ENCODE data around the gene OR8B8. TPM values are rescaled to one million over a fixed set of nuclear protein-coding genes. Genes with fewer than 3 reads are reported as not detected.
"Not testable (repeated sequence)": the region's sequence is repeated elsewhere in the genome, so short reads cannot be mapped to it uniquely, and the experiment has no call there.

Gene OR8B8
- total RNA-seq, 2 experiments from 2014 or later = not detected

DNA sequence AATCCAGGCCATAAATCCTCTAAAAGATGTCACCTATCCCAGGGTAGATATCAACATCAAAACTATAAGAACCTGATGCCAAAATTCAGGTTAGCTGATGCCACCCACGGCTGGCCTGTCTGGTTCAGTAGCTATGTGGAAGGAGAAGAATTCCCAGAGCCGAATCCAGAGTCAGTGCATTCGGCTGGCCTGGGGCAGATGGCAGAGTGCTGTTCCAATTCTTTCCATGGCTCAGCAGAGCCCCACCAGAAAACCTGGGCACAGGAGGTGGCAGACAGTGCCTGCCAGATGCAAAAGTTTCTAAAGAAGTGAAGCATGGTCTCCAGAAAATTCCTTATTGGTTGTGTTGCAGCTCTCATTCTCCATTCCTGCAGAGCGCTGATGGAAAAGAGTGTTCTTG, 19.9 kb upstream of the OR8B8 start:
- POLR2A ChIA-PET = no interaction called here
- ATAC-seq (ENCODE audit: low read depth) (no peak), DNase-seq (no peak)
- H3K27me3 Mint-ChIP-seq = peaks cover 9% of the 10 kb centered on the region
- no peaks in the 10 kb centered on the region for H3K9me3 Mint-ChIP-seq
- H3K27ac Mint-ChIP-seq = no peak overlapping the region
- no peaks in the 10 kb centered on the region for H3K4me1 Mint-ChIP-seq
- H3K4me3 Mint-ChIP-seq = no peak overlapping the region
- H3K36me3 Mint-ChIP-seq = no peaks in the 10 kb centered on the region

DNA sequence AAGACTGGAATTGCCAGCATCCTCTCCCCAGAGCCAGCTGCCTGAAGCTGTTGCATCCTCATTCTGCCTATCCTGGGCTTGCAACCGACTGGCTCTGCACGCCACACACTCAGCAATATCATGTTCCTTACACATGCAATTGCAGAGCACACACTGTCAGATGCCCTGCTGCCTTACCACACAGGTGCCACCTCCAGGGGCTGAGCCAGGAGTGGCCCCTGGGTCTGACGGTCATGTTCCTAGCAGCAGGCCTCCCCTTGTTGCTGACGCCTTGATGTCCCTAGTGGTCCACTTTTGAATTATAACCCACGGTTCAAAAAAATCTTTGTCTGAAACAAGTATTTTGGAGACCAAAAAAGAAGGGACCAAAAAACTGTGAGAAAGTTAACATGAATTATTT, 18.5 kb upstream of the OR8B8 start:
- no peak overlapping the region for H3K27ac Mint-ChIP-seq
- ATAC-seq (ENCODE audit: low read depth) (no peak), DNase-seq (no peak)
- no peaks in the 10 kb centered on the region for H3K9me3 Mint-ChIP-seq
- H3K4me3 Mint-ChIP-seq = no peak overlapping the region
- POLR2A ChIA-PET = no interaction called here
- no peaks in the 10 kb centered on the region for H3K4me1 Mint-ChIP-seq
- peaks cover 9% of the 10 kb centered on the region for H3K27me3 Mint-ChIP-seq
- H3K36me3 Mint-ChIP-seq = no peaks in the 10 kb centered on the region

DNA sequence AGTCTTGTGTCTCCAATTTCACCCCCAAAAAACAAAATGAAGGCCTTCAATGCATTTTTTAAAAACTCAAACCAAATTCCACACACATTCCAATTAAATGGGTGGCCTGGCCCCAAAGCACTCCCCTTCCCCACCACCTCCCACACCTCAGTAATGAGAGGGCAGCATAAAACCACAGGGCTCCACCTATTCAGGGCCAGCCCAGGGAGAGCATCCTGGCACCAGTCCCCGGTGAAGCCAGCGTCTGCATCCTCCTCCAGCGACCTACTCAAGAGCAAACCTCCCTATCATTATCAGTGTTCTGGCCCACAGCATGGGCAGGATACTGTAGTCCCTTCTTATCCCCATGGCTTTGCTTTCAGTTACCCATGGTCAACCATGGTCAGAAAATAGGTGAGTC, 17.8 kb upstream of the OR8B8 start:
- ATAC-seq (ENCODE audit: low read depth) = no peak
- DNase-seq = no peak
- Mint-ChIP-seq H3K27me3 (peaks cover 11% of the 10 kb centered on the region), H3K27ac (no peak overlapping the region), H3K4me1 (no peaks in the 10 kb centered on the region), H3K36me3 (no peaks in the 10 kb centered on the region), H3K4me3 (no peak overlapping the region), H3K9me3 (no peaks in the 10 kb centered on the region)
- POLR2A ChIA-PET = no interaction called here

DNA sequence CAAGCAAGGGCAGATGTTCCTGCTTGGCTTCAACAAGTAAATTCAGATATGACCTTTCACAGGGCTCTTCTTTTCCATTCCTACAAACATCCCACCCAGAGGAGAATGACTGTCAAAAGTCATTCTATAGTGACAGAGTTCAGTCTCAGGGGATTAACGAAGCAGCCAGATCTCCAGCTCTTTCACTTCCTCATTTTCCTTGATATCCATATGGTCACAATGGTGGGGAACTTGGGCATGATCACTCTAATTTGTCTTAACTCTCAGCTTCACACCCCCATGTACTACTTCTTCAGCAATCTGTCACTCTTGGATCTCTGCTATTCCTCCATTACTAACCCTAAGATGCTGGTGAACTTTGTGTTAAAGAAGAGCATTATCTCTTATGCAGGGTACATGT, 15.0 kb upstream of the OR8B8 start:
- Mint-ChIP-seq H3K36me3 (no peaks in the 10 kb centered on the region), H3K9me3 (no peaks in the 10 kb centered on the region)

DNA sequence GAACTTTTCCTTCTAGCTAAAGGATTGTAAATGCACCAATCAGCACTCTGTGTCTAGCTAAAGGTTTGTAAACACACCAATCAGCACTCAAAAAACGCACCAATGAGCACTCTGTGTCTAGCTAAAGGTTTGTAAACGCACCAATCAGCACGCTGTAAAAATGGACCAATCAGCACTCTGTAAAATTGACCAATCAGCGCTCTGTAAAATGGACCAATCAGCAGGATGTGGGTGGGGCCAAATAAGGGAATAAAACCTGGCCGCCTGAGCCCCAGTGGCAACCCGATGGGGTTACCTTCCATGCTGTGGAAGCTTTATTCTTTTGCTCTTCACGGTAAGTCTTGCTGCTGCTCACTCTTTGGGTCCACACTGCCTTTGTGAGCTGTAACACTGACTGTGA, 13.9 kb upstream of the OR8B8 start:
- POLR2A ChIA-PET; H3K27me3 Mint-ChIP-seq; H3K36me3 Mint-ChIP-seq; DNase-seq; H3K27ac Mint-ChIP-seq; H3K9me3 Mint-ChIP-seq; H3K4me1 Mint-ChIP-seq; H3K4me3 Mint-ChIP-seq; ATAC-seq (ENCODE audit: low read depth): not testable (repeated sequence)

More for the DNA sequence above, 15.0 kb upstream of the OR8B8 start:
- Mint-ChIP-seq H3K27ac (no peak overlapping the region), H3K4me3 (no peak overlapping the region), H3K4me1 (no peaks in the 10 kb centered on the region), H3K27me3 (peaks cover 8% of the 10 kb centered on the region)
- POLR2A ChIA-PET = no interaction called here
- ATAC-seq (ENCODE audit: low read depth) (no peak), DNase-seq (no peak)

DNA sequence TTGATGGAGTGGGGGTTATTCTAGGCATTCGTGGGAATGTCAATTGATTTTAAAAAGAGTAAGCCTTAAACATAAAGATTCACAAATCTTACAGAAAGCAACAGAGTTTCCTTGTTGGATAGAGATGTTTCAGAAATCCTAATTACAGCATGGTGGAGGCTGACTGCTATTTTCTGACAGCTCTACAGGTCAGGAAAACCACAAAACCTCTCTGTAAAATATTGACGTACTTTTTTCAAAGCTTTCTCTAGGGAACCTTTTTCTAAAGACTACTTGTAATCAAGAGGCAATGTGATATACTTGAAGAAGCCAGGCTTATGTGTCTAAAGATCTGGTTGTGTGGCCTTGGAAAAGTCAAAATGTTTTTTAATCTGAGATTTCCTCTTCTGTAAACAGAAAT, 9.1 kb upstream of the OR8B8 start:
- ATAC-seq (ENCODE audit: low read depth) (no peak), DNase-seq (no peak)
- no peaks in the 10 kb centered on the region for H3K4me1 Mint-ChIP-seq
- no peak overlapping the region for H3K4me3 Mint-ChIP-seq
- no peaks in the 10 kb centered on the region for H3K36me3 Mint-ChIP-seq
- H3K27ac Mint-ChIP-seq = no peak overlapping the region
- H3K9me3 Mint-ChIP-seq = no peaks in the 10 kb centered on the region
- POLR2A ChIA-PET = no interaction called here
- H3K27me3 Mint-ChIP-seq = peaks cover 8% of the 10 kb centered on the region

DNA sequence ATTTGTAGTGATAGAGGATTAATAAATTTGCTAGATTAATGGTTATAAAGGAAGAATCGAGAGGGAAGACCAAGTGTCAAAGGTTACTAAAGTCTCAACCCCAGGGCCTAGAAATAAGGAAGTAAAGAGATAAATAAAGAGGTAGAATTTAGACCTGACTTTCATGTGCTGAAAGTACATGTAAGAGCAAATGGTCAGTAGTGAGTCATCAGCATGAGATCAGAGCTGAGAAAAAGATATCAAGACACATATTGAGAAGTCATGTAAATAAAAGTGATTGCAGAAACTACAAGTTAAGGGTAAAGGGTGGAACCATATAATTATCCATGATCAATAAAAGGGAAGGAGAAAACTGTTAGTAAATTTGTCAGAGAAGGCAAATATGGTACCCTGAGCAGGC, 1.4 kb upstream of the OR8B8 start:
- no peak for ATAC-seq (ENCODE audit: low read depth)
- Mint-ChIP-seq H3K27me3 (peaks cover 3% of the 10 kb centered on the region), H3K9me3 (no peaks in the 10 kb centered on the region), H3K4me3 (no peak overlapping the region), H3K36me3 (no peaks in the 10 kb centered on the region), H3K27ac (no peak overlapping the region), H3K4me1 (no peaks in the 10 kb centered on the region)
- DNase-seq = no peak
- POLR2A ChIA-PET = no interaction called here

DNA sequence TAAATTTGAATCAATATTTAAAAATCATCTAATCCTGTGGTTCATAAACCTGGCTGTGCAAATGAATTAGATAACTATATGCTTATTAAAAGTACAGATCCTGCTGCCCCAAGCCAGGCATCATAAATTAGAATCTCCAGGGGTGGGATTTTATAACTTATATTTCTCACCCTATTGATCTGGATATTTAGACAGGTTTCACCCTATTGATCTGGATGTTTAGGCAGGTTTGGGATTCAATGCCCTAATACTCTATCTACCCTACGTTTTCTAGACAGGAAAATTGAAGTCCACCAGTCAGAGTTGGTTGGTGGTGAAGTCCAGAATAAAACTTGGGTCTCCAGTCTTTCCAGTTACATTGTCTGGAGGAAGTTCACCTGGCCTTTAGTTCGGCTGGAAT, 2.6 kb downstream of the OR8B8 start:
- no peak overlapping the region for H3K4me3 Mint-ChIP-seq
- no peak for DNase-seq
- no peaks in the 10 kb centered on the region for H3K9me3 Mint-ChIP-seq
- H3K27me3 Mint-ChIP-seq = peaks cover 2% of the 10 kb centered on the region
- no peak for ATAC-seq (ENCODE audit: low read depth)
- H3K27ac Mint-ChIP-seq = no peak overlapping the region
- H3K4me1 Mint-ChIP-seq = no peaks in the 10 kb centered on the region
- POLR2A ChIA-PET = no interaction called here
- no peaks in the 10 kb centered on the region for H3K36me3 Mint-ChIP-seq

DNA sequence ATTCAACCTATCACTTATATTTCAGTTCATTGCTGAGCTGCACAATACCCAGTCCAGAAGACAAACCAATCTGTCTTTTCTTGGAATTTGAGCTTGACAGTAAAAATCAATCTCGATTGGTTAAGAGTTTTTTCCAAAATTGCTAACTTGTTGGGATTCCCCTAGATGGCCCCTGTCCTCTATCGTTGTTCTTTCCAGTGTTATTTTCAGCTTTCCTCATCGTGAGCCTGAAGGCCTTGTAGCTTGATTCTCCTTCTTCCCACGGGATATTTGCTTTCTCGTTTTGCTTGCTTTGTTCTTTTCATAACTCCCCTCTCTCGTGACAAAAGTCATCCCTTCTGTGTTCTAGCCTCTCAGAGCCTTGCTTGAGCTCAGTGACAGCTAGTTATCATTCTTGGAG, 3.1 kb downstream of the OR8B8 start:
- no peak overlapping the region for H3K27ac Mint-ChIP-seq
- no peaks in the 10 kb centered on the region for H3K9me3 Mint-ChIP-seq
- DNase-seq (no peak), ATAC-seq (ENCODE audit: low read depth) (no peak)
- H3K27me3 Mint-ChIP-seq = peaks cover 2% of the 10 kb centered on the region
- POLR2A ChIA-PET = no interaction called here
- no peaks in the 10 kb centered on the region for H3K4me1 Mint-ChIP-seq
- no peak overlapping the region for H3K4me3 Mint-ChIP-seq
- H3K36me3 Mint-ChIP-seq = no peaks in the 10 kb centered on the region

DNA sequence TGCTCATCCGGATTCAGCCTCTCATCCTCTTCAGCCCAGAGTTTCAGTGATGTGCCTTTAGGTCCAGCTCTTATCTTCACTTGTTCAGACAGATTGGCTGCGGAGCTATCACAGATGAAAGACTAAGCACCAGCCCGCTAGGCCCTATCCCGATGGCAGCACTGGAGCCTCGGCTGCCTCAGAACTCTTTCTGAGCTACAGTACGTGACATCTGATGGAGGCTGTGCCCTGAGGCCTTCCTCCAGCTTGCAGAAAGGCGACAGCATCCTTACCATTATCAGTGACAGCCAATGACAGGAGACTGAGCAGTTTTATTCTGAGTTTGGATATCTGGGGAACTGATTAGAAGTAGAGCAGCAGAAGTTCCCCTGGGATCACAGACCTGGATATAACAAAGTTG, 4.0 kb downstream of the OR8B8 start:
- peaks cover 2% of the 10 kb centered on the region for H3K27me3 Mint-ChIP-seq
- DNase-seq = no peak
- H3K9me3 Mint-ChIP-seq = no peaks in the 10 kb centered on the region
- H3K4me1 Mint-ChIP-seq = no peaks in the 10 kb centered on the region
- no peak overlapping the region for H3K27ac Mint-ChIP-seq
- no peak for ATAC-seq (ENCODE audit: low read depth)
- no peaks in the 10 kb centered on the region for H3K36me3 Mint-ChIP-seq
- POLR2A ChIA-PET = no interaction called here
- no peak overlapping the region for H3K4me3 Mint-ChIP-seq

DNA sequence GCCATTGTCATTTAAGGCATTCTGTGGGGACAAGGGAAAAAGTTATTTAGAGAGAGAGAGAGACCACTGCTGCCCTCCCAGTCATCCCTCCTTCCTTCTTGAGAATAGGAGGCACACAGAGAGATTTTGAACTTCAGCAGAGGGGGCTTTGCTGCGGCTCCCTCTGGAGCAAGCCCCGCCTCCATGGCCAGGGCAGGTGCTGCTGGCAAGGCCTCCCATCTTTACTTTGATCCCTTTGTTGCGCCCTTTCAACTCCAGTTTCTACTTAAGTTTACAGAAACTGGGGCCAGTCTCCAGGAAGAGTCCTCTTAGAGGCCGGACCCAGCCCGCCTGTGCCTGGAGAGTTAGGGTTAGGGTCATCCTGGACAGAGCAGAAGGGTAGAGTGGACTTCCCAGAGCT, 4.4 kb downstream of the OR8B8 start:
- POLR2A ChIA-PET = no interaction called here

DNA sequence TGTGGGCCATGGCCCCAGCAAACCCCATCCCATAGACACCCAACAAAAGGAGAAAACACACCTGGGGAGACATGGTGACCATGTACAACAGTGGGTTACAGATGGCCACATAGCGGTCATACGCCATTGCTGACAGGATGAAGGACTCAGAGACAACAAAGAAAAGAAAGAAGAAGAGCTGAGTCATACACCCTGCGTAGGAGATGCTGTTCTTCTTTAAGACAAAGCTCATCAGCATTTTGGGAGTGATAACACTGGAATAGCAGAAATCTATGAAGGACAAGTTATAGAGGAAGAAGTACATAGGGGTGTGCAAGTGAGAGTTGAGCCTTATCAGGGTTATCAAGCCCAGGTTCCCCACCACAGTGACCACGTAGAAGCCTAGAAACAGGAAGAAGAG, 4.9 kb downstream of the OR8B8 start:
- Mint-ChIP-seq H3K4me3 (no peak overlapping the region), H3K27me3 (peaks cover 2% of the 10 kb centered on the region), H3K9me3 (no peaks in the 10 kb centered on the region), H3K27ac (no peak overlapping the region), H3K36me3 (no peaks in the 10 kb centered on the region), H3K4me1 (no peaks in the 10 kb centered on the region)
- DNase-seq (no peak), ATAC-seq (ENCODE audit: low read depth) (no peak)
- POLR2A ChIA-PET = no interaction called here

More for the DNA sequence above, 4.4 kb downstream of the OR8B8 start:
- Mint-ChIP-seq H3K27ac (no peak overlapping the region), H3K36me3 (no peaks in the 10 kb centered on the region), H3K27me3 (peaks cover 2% of the 10 kb centered on the region), H3K4me3 (no peak overlapping the region), H3K9me3 (no peaks in the 10 kb centered on the region), H3K4me1 (no peaks in the 10 kb centered on the region)
- DNase-seq (no peak), ATAC-seq (ENCODE audit: low read depth) (no peak)

DNA sequence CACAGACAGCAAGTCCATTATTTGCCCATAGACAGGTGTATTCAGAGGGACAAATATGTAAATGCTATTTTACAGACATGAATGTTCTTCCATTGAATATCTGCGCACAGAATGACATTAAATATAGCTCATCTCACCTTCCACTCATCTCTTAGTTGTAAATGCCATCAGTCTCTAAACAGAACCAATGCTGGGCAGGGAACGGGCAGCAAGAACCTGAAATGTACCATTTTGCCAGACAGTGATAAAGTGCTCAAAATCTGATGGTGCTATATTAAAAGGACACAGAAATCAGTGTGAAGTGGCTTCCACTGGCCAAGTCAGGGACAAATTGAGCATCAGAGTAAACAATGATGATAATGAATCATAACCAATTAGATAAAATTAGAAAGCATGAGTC, 10.8 kb downstream of the OR8B8 start:
- POLR2A ChIA-PET = no interaction called here
- Mint-ChIP-seq H3K4me3 (no peak overlapping the region), H3K27me3 (peaks cover 12% of the 10 kb centered on the region), H3K4me1 (no peaks in the 10 kb centered on the region), H3K36me3 (no peaks in the 10 kb centered on the region), H3K9me3 (no peaks in the 10 kb centered on the region), H3K27ac (no peak overlapping the region)
- no peak for DNase-seq
- ATAC-seq (ENCODE audit: low read depth) = no peak

DNA sequence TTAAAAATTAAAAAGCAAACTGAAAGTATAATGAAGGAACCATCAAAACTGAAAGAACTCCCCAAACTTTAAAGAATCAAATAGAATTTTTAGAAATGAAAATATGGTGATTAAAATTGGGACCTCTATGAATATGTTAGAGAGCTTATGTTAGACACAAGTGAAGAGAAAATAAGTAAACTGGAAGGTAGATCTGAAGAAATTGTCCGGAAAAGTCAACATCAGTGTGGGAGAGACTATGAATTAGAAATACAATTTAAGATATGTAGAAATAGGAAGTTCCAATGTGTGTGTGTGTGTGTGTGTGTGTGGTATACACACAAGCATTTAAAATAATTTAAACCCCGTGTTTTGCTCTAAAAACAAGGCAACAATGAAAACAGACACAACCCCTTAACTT, 15.9 kb downstream of the OR8B8 start:
- Mint-ChIP-seq H3K36me3 (no peaks in the 10 kb centered on the region), H3K9me3 (peaks cover 2% of the 10 kb centered on the region), H3K27me3 (peaks cover 12% of the 10 kb centered on the region), H3K4me1 (no peaks in the 10 kb centered on the region), H3K4me3 (no peak overlapping the region), H3K27ac (no peak overlapping the region)
- DNase-seq (no peak), ATAC-seq (ENCODE audit: low read depth) (no peak)
- POLR2A ChIA-PET = no interaction called here

DNA sequence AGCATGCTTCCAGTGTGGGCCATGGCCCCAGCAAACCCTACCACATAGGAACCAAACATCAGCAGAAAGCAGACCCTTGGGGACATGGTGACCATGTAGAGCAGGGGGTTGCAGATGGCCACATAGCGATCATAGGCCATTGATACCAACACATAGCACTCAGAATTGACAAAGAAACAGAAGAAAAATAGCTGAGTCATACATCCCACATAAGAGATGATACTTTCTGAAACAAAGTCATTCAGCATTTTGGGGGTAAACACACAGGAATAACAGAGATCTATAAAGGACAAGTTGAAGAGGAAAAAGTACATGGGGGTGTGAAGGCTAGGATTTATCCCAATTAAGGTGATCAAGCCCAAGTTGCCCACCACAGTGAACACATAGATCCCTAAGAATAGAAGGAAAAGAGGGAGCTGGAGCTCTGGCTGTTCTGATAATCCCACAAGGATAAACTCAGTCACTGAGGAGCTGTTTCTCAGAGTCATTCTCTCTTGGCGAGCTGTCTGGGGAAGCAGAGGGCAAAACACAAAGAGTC, 21.0 kb downstream of the OR8B8 start, which contains the start of gene OR8B4:
Gene OR8B4 (minus strand): TSS at position 488 of the 538 bp plus-strand sequence. CDS start 0 bp downstream, at position 488.
- Mint-ChIP-seq H3K4me3 (no peak within 1 kb of the TSS), H3K27me3 (peaks cover 5% of the 10 kb centered on the region), H3K4me1 (no peaks in the 10 kb centered on the region), H3K27ac (no peak within 1 kb of the TSS), H3K36me3 (no peaks in the 10 kb centered on the region), H3K9me3 (no peaks in the 10 kb centered on the region)
- POLR2A ChIA-PET = no interaction called here
- no peak for DNase-seq
- no peak for ATAC-seq (ENCODE audit: low read depth)

Data from activated naive CD8-positive, alpha-beta T cell treated with anti-CD3 and anti-CD28 coated beads, Interleukin-2, amount 10 ng/mL, durations not matched to agents 7 days and 5 days (primary cell).